Measurements from ENCODE around the gene ARID3B.
"Not testable (repeated sequence)": the region's sequence is repeated elsewhere in the genome, so short reads cannot be mapped to it uniquely, and the experiment has no call there.

The ARID3B gene

GRCh38 chr15:74565381-74566085, 24.5 kb downstream of the ARID3B start:
- in situ Hi-C loops (cut with MboI; ENCODE audit: low sequenced_read_pairs): no loop called here

- in situ Hi-C loops (cut with MboI; ENCODE audit: low sequenced_read_pairs): no loop called here
These were observed 27.6 kb downstream of the ARID3B start for GRCh38 chr15:74568594-74568993.

- in situ Hi-C loops (cut with MboI; ENCODE audit: low sequenced_read_pairs): no loop called here
These were observed 28.7 kb downstream of the ARID3B start for GRCh38 chr15:74569731-74570070.

- in situ Hi-C loops (cut with MboI; ENCODE audit: low sequenced_read_pairs): no loop called here
These were observed 30.2 kb downstream of the ARID3B start for GRCh38 chr15:74571191-74571590.

- in situ Hi-C loops (cut with MboI; ENCODE audit: low sequenced_read_pairs): no loop called here
These were observed 33.0 kb downstream of the ARID3B start for GRCh38 chr15:74573987-74574386.

GRCh38 chr15:74578496-74578994, 37.5 kb downstream of the ARID3B start:
- in situ Hi-C loops (cut with MboI; ENCODE audit: low sequenced_read_pairs): no loop called here

GRCh38 chr15:74579001-74579400, 38.0 kb downstream of the ARID3B start:
- in situ Hi-C loops (cut with MboI; ENCODE audit: low sequenced_read_pairs): no loop called here

GRCh38 chr15:74580538-74581350, 39.7 kb downstream of the ARID3B start:
- in situ Hi-C loops (cut with MboI; ENCODE audit: low sequenced_read_pairs): no loop called here

GRCh38 chr15:74584204-74584603, 43.2 kb downstream of the ARID3B start:
- in situ Hi-C loops (cut with MboI; ENCODE audit: low sequenced_read_pairs): no loop called here

GRCh38 chr15:74584779-74585178, 43.8 kb downstream of the ARID3B start:
- in situ Hi-C loops (cut with MboI; ENCODE audit: low sequenced_read_pairs): no loop called here

GRCh38 chr15:74585191-74585590, 44.2 kb downstream of the ARID3B start:
- in situ Hi-C loops (cut with MboI; ENCODE audit: low sequenced_read_pairs): no loop called here

GRCh38 chr15:74585857-74586256, 44.8 kb downstream of the ARID3B start:
- in situ Hi-C loops (cut with MboI; ENCODE audit: low sequenced_read_pairs): no loop called here

GRCh38 chr15:74589826-74590225, 48.8 kb downstream of the ARID3B start:
- in situ Hi-C loops (cut with MboI; ENCODE audit: low sequenced_read_pairs): no loop called here

GRCh38 chr15:74592222-74592621, 51.2 kb downstream of the ARID3B start:
- in situ Hi-C loops (cut with MboI; ENCODE audit: low sequenced_read_pairs): no loop called here

- in situ Hi-C loops (cut with MboI; ENCODE audit: low sequenced_read_pairs): no loop called here
These were observed 52.1 kb downstream of the ARID3B start for GRCh38 chr15:74593122-74593521.

- in situ Hi-C loops (cut with MboI; ENCODE audit: low sequenced_read_pairs): no loop called here
These were observed 53.4 kb downstream of the ARID3B start for GRCh38 chr15:74594455-74594854.

GRCh38 chr15:74595271-74595670, 54.3 kb downstream of the ARID3B start:
- in situ Hi-C loops (cut with MboI; ENCODE audit: low sequenced_read_pairs): no loop called here

- in situ Hi-C loops (cut with MboI; ENCODE audit: low sequenced_read_pairs): not testable (repeated sequence)
These were observed 55.7 kb downstream of the ARID3B start for GRCh38 chr15:74596736-74597135.

GRCh38 chr15:74597146-74597705, 56.2 kb downstream of the ARID3B start:
- in situ Hi-C loops (cut with MboI; ENCODE audit: low sequenced_read_pairs): not testable (repeated sequence)

GRCh38 chr15:74598126-74598842, 57.3 kb downstream of the ARID3B start:
- in situ Hi-C loops (cut with MboI; ENCODE audit: low sequenced_read_pairs): no loop called here

- in situ Hi-C loops (cut with MboI; ENCODE audit: low sequenced_read_pairs): no loop called here
These were observed 58.1 kb downstream of the ARID3B start for GRCh38 chr15:74599156-74599555.

All from HL-60/S4 (cell line).